Measurements from ENCODE around the gene TLX1.

TLX1 gene

DNA sequence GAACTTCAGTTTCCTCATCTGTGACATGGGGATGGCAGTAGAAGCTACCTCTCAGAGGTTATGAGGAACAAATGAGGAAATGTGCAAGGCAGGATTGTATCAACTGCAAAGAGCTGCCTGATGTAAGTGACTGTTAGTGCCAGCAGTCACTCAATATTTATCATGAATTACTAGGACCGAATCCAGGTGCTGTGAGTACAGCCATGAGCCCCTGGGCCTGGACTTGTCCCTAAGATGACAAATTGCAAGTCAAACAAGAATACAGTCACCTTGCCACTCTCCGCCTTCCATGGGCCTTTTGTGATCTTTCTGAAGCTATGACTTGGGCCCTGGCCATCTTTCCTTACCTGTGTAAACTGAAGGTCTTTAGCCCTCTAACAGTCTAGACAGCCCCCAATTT, 27.7 kb upstream of the TLX1 start:
- H2AFZ ChIP-seq (ENCODE audit: low read depth, low read length, severe bottlenecking), result no peak overlapping the region
- no peaks in the 10 kb centered on the region for H4K20me1 ChIP-seq (ENCODE audit: low read depth, low read length)
- no peak for TF ChIP-seq EZH2phosphoT487 (conservative IDR thresholded peaks at IDR 0.05; ENCODE audit: low read length)
- TF ChIP-seq, protein P1, sequence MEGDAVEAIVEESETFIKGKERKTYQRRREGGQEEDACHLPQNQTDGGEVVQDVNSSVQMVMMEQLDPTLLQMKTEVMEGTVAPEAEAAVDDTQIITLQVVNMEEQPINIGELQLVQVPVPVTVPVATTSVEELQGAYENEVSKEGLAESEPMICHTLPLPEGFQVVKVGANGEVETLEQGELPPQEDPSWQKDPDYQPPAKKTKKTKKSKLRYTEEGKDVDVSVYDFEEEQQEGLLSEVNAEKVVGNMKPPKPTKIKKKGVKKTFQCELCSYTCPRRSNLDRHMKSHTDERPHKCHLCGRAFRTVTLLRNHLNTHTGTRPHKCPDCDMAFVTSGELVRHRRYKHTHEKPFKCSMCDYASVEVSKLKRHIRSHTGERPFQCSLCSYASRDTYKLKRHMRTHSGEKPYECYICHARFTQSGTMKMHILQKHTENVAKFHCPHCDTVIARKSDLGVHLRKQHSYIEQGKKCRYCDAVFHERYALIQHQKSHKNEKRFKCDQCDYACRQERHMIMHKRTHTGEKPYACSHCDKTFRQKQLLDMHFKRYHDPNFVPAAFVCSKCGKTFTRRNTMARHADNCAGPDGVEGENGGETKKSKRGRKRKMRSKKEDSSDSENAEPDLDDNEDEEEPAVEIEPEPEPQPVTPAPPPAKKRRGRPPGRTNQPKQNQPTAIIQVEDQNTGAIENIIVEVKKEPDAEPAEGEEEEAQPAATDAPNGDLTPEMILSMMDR (IDR thresholded peaks at IDR 0.05; ENCODE audit: insufficient read depth, low read length, poor library complexity, severe bottlenecking), result no peak
- H3F3A ChIP-seq (ENCODE audit: insufficient read depth), result no peaks in the 10 kb centered on the region
- no peaks in the 10 kb centered on the region for H3K9me2 ChIP-seq (replicated peaks; ENCODE audit: insufficient read depth, low read length)
- H3K4me3 ChIP-seq (ENCODE audit: insufficient read depth, low read length, poor library complexity, severe bottlenecking), result no peak overlapping the region
- no peaks in the 10 kb centered on the region for H3K27me3 ChIP-seq (ENCODE audit: low read length)
- no peaks in the 10 kb centered on the region for H3K79me2 ChIP-seq (ENCODE audit: insufficient read depth, low read length)
- no peak overlapping the region for H3K27ac ChIP-seq (ENCODE audit: low read depth, low read length)
- H3K9ac ChIP-seq (ENCODE audit: low read length), result no peak overlapping the region
- no peak overlapping the region for H3K4me2 ChIP-seq (ENCODE audit: low read depth, low read length, poor library complexity, severe bottlenecking)
- H3K36me3 ChIP-seq (ENCODE audit: low read length), result no peaks in the 10 kb centered on the region
- H3K9me3 ChIP-seq (ENCODE audit: insufficient read depth, low read length), result no peaks in the 10 kb centered on the region

DNA sequence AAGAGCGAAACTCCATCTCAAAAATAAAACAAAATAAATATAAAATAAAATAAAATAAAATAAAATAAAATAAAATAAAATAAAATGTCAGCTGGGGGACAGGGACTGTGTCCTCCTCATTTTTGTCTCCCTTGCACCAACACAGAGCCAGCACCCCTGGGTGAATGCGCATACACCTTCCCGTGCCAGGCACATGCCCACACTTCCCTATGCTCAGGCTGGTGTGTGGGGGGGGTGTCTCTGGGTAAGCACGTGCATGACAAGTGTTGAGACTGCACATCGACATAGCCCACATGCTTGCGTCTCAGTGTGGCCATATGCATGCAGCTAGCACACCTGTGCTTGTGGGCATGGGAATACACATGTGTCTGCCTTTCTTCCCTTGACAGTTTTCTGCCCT, 24.7 kb upstream of the TLX1 start:
- Histone ChIP-seq H3K27ac (ENCODE audit: low read depth, low read length) (no peak overlapping the region), H3F3A (ENCODE audit: insufficient read depth) (no peaks in the 10 kb centered on the region), H3K36me3 (ENCODE audit: low read length) (no peaks in the 10 kb centered on the region), H2AFZ (ENCODE audit: low read depth, low read length, severe bottlenecking) (no peak overlapping the region), H3K9me3 (ENCODE audit: insufficient read depth, low read length) (no peaks in the 10 kb centered on the region), H3K9ac (ENCODE audit: low read length) (no peak overlapping the region), H3K4me2 (ENCODE audit: low read depth, low read length, poor library complexity, severe bottlenecking) (no peak overlapping the region), H3K9me2 (replicated peaks; ENCODE audit: insufficient read depth, low read length) (no peaks in the 10 kb centered on the region), H4K20me1 (ENCODE audit: low read depth, low read length) (no peaks in the 10 kb centered on the region), H3K4me3 (ENCODE audit: insufficient read depth, low read length, poor library complexity, severe bottlenecking) (no peak overlapping the region), H3K79me2 (ENCODE audit: insufficient read depth, low read length) (no peaks in the 10 kb centered on the region), H3K27me3 (ENCODE audit: low read length) (no peaks in the 10 kb centered on the region)
- TF ChIP-seq EZH2phosphoT487 (conservative IDR thresholded peaks at IDR 0.05; ENCODE audit: low read length), result no peak
- TF ChIP-seq, protein P1 (IDR thresholded peaks at IDR 0.05; ENCODE audit: insufficient read depth, low read length, poor library complexity, severe bottlenecking), result no peak

DNA sequence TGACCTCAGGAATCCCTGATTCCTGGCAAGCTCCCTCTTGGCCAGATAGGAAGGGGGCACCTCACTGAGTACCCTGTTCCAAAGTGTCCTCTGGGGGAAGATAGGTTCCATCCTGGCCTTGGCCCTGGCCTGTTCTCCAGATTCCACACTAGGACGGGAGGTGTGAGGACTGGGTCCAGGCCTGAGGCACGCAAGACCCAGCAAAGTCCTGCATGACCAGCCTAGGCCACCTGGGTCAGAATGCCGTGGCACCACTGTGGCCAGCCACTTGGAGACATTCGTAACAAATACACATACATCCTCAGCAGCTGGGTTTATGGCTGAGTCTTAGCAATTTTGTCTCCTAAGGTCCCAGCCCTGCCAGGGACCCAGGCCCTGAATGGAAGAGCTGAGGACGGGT, 23.3 kb upstream of the TLX1 start:
- Histone ChIP-seq H4K20me1 (ENCODE audit: low read depth, low read length) (no peaks in the 10 kb centered on the region), H3K9me3 (ENCODE audit: insufficient read depth, low read length) (no peaks in the 10 kb centered on the region), H2AFZ (ENCODE audit: low read depth, low read length, severe bottlenecking) (no peak overlapping the region), H3K79me2 (ENCODE audit: insufficient read depth, low read length) (no peaks in the 10 kb centered on the region), H3K4me2 (ENCODE audit: low read depth, low read length, poor library complexity, severe bottlenecking) (no peak overlapping the region), H3K4me3 (ENCODE audit: insufficient read depth, low read length, poor library complexity, severe bottlenecking) (no peak overlapping the region), H3K27me3 (ENCODE audit: low read length) (no peaks in the 10 kb centered on the region), H3K9me2 (replicated peaks; ENCODE audit: insufficient read depth, low read length) (no peaks in the 10 kb centered on the region), H3K9ac (ENCODE audit: low read length) (no peak overlapping the region), H3K36me3 (ENCODE audit: low read length) (no peaks in the 10 kb centered on the region), H3F3A (ENCODE audit: insufficient read depth) (no peaks in the 10 kb centered on the region), H3K27ac (ENCODE audit: low read depth, low read length) (no peak overlapping the region)
- TF ChIP-seq, protein P1 (IDR thresholded peaks at IDR 0.05; ENCODE audit: insufficient read depth, low read length, poor library complexity, severe bottlenecking), result no peak

Data from SU-DHL-6 (cell line).